PC-3 (cell line): ENCODE results near the gene PAQR9.
A peak's percentile ranks its signal among the peaks of the same experiment; 100 is the strongest.

Experiments
- CTCF ChIP-seq: fragments of 300-600 bp; sonication (generic); conservative IDR thresholded peaks from 2 replicates; pipeline ENCODE4 v1.5.1; 2017; ENCODE audit warnings: antibody characterized with exemption, low read depth, mild to moderate bottlenecking, low read length
- EZH2phosphoT487 ChIP-seq: fragments of 300-600 bp; sonication (generic); IDR thresholded peaks from 2 replicates; pipeline ENCODE4 v1.6.1; 2018; ENCODE audit warnings: mild to moderate bottlenecking, antibody characterized with exemption, low read length, borderline replicate concordance

- peak; percentile 37; the same call in 1 of the 2 replicates for TF ChIP-seq CTCF
- TF ChIP-seq EZH2phosphoT487 = no peak
Measured at GRCh38 chr3:142958707-142959106, 4.8 kb downstream of the PAQR9 start.
